ENCODE results near the gene TFF1.

TFF1 gene

GRCh38 chr21:42319851-42320572 is 46.3 kb downstream of the TFF1 start:
- TF ChIP-seq CTCF (IDR thresholded peaks at IDR 0.05) = no peak

GRCh38 chr21:42319376-42319775 is 47.0 kb downstream of the TFF1 start:
- peaks cover 17% of the 10 kb centered on the region for H3K27me3 Mint-ChIP-seq (ENCODE audit: low read depth, poor library complexity)
- H3K9me3 Mint-ChIP-seq = peaks cover 5% of the 10 kb centered on the region
- no peak for DNase-seq
- H3K36me3 Mint-ChIP-seq (ENCODE audit: low read depth) = no peaks in the 10 kb centered on the region
- peaks cover 46% of the 10 kb centered on the region for H3K4me1 Mint-ChIP-seq
- H3K4me3 Mint-ChIP-seq = no peak overlapping the region
- TF ChIP-seq CTCF (IDR thresholded peaks at IDR 0.05) = no peak
- H3K27ac Mint-ChIP-seq = no peak overlapping the region

More at GRCh38 chr21:42319851-42320572, 46.3 kb downstream of the TFF1 start:
- peaks cover 17% of the 10 kb centered on the region for H3K27me3 Mint-ChIP-seq (ENCODE audit: low read depth, poor library complexity)
- H3K27ac Mint-ChIP-seq = no peak overlapping the region
- DNase-seq = no peak
- peaks cover 43% of the 10 kb centered on the region for H3K4me1 Mint-ChIP-seq
- no peaks in the 10 kb centered on the region for H3K36me3 Mint-ChIP-seq (ENCODE audit: low read depth)
- peaks cover 8% of the 10 kb centered on the region for H3K9me3 Mint-ChIP-seq
- H3K4me3 Mint-ChIP-seq = no peak overlapping the region

GRCh38 chr21:42317826-42318746 is 48.2 kb downstream of the TFF1 start:
- no peaks in the 10 kb centered on the region for H3K36me3 Mint-ChIP-seq (ENCODE audit: low read depth)
- H3K9me3 Mint-ChIP-seq = no peaks in the 10 kb centered on the region
- no peak for DNase-seq
- TF ChIP-seq CTCF (IDR thresholded peaks at IDR 0.05) = no peak
- peak overlapping the region; percentile 87 for H3K27ac Mint-ChIP-seq
- peaks cover 57% of the 10 kb centered on the region for H3K4me1 Mint-ChIP-seq
- H3K4me3 Mint-ChIP-seq = no peak overlapping the region
- H3K27me3 Mint-ChIP-seq (ENCODE audit: low read depth, poor library complexity) = peaks cover 21% of the 10 kb centered on the region

GRCh38 chr21:42317341-42317741 is 49.0 kb downstream of the TFF1 start:
- Mint-ChIP-seq H3K27ac (no peak overlapping the region), H3K9me3 (no peaks in the 10 kb centered on the region)

GRCh38 chr21:42316891-42317290 is 49.4 kb downstream of the TFF1 start:
- Mint-ChIP-seq H3K27ac (no peak overlapping the region), H3K4me3 (no peak overlapping the region), H3K4me1 (peaks cover 65% of the 10 kb centered on the region), H3K27me3 (ENCODE audit: low read depth, poor library complexity) (peaks cover 18% of the 10 kb centered on the region), H3K9me3 (no peaks in the 10 kb centered on the region), H3K36me3 (ENCODE audit: low read depth) (no peaks in the 10 kb centered on the region)
- no peak for TF ChIP-seq CTCF (IDR thresholded peaks at IDR 0.05)
- no peak for DNase-seq

More at GRCh38 chr21:42317341-42317741, 49.0 kb downstream of the TFF1 start:
- no peak overlapping the region for H3K4me3 Mint-ChIP-seq
- no peak for DNase-seq
- no peak for TF ChIP-seq CTCF (IDR thresholded peaks at IDR 0.05)
- peaks cover 60% of the 10 kb centered on the region for H3K4me1 Mint-ChIP-seq
- no peaks in the 10 kb centered on the region for H3K36me3 Mint-ChIP-seq (ENCODE audit: low read depth)
- H3K27me3 Mint-ChIP-seq (ENCODE audit: low read depth, poor library complexity) = peaks cover 18% of the 10 kb centered on the region

All from nephron progenitor cell (in vitro differentiated cells).